NT2/D1 (cell line): ENCODE data around the gene RAPGEF4.

Experiments
- YY1 ChIP-seq: IDR thresholded peaks from 2 replicates; pipeline ENCODE4 v1.6.1; 2011; ENCODE audit not compliant: insufficient read length, insufficient read depth
- ZNF274 ChIP-seq: IDR thresholded peaks from 2 replicates; pipeline ENCODE4 v1.6.1; 2011; ENCODE audit warnings: mild to moderate bottlenecking, low read depth, low read length

DNA sequence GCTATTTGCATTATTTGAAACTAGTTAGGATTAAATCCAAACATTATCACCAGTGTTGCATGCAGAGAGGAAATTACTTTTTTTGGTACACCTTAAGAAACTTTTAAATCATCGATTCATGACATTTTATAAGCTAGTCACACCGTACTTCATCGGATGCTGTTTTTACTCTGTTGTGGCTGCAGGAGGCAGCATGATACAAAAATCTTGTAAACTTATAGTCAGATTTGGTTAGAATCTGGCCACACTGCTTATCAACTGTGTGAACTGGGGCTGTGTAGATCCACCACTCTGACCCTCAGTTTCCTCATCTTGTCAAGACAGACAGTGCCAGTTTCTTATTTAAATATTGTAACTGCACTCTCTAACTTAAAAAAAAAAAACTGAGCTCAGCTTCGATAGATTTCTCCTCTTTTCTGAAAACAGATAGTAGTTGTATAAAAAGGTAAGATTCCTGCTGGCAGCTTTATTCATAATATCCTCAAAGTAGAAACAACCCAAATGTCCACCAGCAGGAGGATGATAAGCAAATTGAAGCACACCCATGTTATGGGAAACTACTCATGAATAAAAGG lies 77.8 kb downstream of the RAPGEF4 start:
- TF ChIP-seq ZNF274 (no peak), YY1 (no peak)
